ENCODE data around the gene RFPL3. TPM values are rescaled to one million over a fixed set of nuclear protein-coding genes. Genes with fewer than 3 reads are reported as not detected.
"Not testable (repeated sequence)": the region's sequence is repeated elsewhere in the genome, so short reads cannot be mapped to it uniquely, and the experiment has no call there.

RFPL3 gene
- polyA plus RNA-seq, 1 donor = 0.04 TPM

DNA sequence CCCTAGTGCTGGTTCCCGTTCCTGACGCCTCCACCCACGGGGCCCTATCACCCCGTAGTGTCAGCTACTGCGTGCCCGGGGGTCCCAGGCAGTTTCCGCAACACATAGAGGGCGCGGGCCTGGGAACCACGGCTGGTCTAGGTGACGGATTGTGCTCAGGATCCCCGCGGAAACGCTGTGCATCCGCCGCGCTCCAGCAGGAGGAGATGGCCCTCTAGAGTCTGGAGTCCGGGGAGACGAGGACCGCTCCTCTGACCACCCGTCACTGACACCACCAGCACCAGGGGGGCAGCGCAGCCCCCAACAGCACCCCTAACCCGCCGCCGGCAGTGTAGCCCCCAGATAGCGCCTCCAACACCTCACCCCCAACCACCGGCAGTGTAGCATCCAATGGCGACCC lies 4.4 kb upstream of the RFPL3 start:
- H3K27ac ChIP-seq (ENCODE audit: low read length) = no peak overlapping the region
- no peak for DNase-seq
- H3K4me3 ChIP-seq (ENCODE audit: low read length) = no peak overlapping the region
- no peaks in the 10 kb centered on the region for H3K4me1 ChIP-seq (ENCODE audit: control insufficient read depth, insufficient read depth, low read length)
- no peaks in the 10 kb centered on the region for H3K27me3 ChIP-seq (ENCODE audit: control insufficient read depth, insufficient read depth, low read length)
- H3K36me3 ChIP-seq (ENCODE audit: control insufficient read depth, insufficient read depth, low read length) = no peaks in the 10 kb centered on the region
- peaks cover 3% of the 10 kb centered on the region for H3K9me3 ChIP-seq (ENCODE audit: control insufficient read depth, low read depth, low read length)
- WGBS (ENCODE audit: insufficient coverage, low lambda C conversion rate) = no CpG with 5 or more reads among the region's 28 CpGs

DNA sequence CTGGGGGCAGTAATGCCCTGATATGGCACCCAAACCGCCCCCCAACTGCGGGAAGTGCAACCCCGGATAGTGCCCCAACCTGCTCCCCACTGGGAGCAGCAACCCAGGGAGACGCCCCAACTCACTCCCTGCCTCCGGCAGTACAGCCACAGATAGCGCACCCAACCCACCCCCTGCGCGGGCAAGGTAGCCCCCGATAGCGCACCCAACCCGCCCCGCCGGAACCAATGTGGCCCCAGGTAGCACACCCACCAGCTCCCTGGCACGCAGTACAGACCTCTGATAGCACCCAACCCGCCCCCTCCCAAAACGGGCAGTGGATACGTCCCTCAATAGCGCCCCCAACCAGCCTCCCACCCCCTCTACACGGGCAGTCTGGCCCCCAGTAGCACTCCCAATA lies 3.8 kb upstream of the RFPL3 start:
- no peak overlapping the region for H3K4me3 ChIP-seq (ENCODE audit: low read length)
- no peaks in the 10 kb centered on the region for H3K4me1 ChIP-seq (ENCODE audit: control insufficient read depth, insufficient read depth, low read length)
- no peak for DNase-seq
- no peaks in the 10 kb centered on the region for H3K36me3 ChIP-seq (ENCODE audit: control insufficient read depth, insufficient read depth, low read length)
- H3K27ac ChIP-seq (ENCODE audit: low read length) = no peak overlapping the region
- no peaks in the 10 kb centered on the region for H3K27me3 ChIP-seq (ENCODE audit: control insufficient read depth, insufficient read depth, low read length)
- WGBS (ENCODE audit: insufficient coverage, low lambda C conversion rate) = no CpG with 5 or more reads among the region's 19 CpGs
- H3K9me3 ChIP-seq (ENCODE audit: control insufficient read depth, low read depth, low read length) = peaks cover 3% of the 10 kb centered on the region

DNA sequence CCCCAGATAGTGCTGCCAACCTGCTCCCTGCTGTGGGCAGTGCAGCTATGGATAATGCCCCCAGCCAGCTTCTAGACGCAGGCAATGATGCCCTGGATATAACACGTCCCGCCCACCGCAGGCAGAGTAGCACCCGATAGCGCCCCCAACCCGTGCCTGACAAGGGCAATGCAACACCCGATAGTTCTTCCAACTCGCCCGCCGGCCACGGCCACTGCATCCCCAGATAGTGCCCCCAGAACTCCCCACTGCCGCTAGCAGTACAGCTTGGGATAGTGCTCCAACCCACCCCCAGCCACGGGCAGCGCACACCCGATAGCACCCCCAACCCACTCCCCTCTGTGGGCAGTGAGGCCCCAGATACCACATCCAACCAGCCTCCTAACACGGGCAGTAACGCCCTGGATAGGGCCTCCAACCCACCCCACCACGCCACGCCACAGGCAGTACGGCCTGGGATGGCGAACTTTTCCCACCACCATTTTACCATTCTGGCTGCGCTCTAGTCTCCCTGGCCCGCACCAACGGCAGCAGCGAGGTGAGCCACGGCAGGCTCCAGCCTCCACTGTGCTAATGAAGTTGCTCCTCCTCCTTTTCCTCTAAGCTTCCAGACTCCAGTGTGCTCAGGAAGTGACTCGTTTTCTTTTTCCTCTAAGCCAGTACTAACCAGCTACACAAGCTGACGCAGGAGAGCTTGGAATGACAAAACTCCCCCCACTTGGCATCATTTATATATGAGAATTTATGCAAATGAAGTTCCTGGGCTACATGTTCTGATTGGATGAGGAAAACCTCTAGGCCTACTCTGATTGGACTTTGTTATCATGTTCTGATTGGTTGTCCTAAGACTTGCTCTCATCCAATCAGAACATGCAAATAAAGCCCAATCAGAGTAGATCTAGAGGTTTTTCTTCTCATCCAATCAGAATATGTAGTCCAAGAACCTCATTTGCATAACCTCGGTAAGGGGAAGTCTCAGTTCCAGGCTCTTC lies 3.0 kb upstream of the RFPL3 start:
- DNase-seq = no peak
- no peak overlapping the region for H3K4me3 ChIP-seq (ENCODE audit: low read length)
- no peaks in the 10 kb centered on the region for H3K4me1 ChIP-seq (ENCODE audit: control insufficient read depth, insufficient read depth, low read length)
- H3K27me3 ChIP-seq (ENCODE audit: control insufficient read depth, insufficient read depth, low read length) = no peaks in the 10 kb centered on the region
- no peak overlapping the region for H3K27ac ChIP-seq (ENCODE audit: low read length)
- peaks cover 3% of the 10 kb centered on the region for H3K9me3 ChIP-seq (ENCODE audit: control insufficient read depth, low read depth, low read length)
- no peaks in the 10 kb centered on the region for H3K36me3 ChIP-seq (ENCODE audit: control insufficient read depth, insufficient read depth, low read length)
- no CpG with 5 or more reads among the region's 30 CpGs for WGBS (ENCODE audit: insufficient coverage, low lambda C conversion rate)

DNA sequence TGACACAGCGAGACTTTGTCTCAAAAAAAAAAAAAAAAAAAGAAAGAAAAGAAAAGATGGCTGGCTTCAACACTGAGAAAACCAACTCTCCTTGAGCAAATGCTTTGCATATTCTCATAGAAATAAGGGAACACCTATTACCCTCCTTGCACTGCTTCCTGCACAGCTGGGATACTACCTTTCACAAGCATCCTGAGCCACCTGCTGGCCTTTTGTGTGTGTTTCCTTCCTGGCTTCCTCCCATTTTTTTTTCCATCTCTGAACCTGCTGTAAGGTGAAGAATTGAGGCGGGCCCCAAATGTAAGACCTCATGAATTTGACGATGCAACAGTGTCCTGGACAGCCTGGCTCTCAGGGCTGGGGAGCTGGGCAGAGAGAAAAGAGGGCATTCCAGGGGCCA lies 1.9 kb upstream of the RFPL3 start:
- 80% methylated on average over 1 of the region's 3 CpGs for WGBS (ENCODE audit: insufficient coverage, low lambda C conversion rate)
- H3K27ac ChIP-seq (ENCODE audit: low read length) = no peak overlapping the region
- peaks cover 3% of the 10 kb centered on the region for H3K9me3 ChIP-seq (ENCODE audit: control insufficient read depth, low read depth, low read length)
- DNase-seq = no peak
- H3K27me3 ChIP-seq (ENCODE audit: control insufficient read depth, insufficient read depth, low read length) = no peaks in the 10 kb centered on the region
- no peaks in the 10 kb centered on the region for H3K36me3 ChIP-seq (ENCODE audit: control insufficient read depth, insufficient read depth, low read length)
- no peaks in the 10 kb centered on the region for H3K4me1 ChIP-seq (ENCODE audit: control insufficient read depth, insufficient read depth, low read length)
- H3K4me3 ChIP-seq (ENCODE audit: low read length) = no peak overlapping the region

DNA sequence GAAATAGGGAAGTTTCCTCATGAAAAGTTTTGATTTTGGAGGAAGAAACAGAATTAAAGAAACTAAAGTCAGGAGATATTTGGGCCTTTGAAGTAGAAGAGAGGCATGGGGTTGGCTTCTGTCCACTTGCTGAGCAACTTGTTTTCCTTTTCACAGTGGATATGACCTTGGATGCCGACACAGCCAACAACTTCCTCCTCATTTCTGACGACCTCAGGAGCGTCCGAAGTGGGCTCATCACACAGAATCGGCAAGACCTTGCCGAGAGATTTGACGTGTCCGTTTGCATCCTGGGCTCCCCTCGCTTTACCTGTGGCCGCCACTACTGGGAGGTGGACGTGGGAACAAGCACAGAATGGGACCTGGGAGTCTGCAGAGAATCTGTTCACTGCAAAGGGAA lies 2.4 kb downstream of the RFPL3 start:
- H3K36me3 ChIP-seq (ENCODE audit: control insufficient read depth, insufficient read depth, low read length); H3K27me3 ChIP-seq (ENCODE audit: control insufficient read depth, insufficient read depth, low read length); DNase-seq; H3K27ac ChIP-seq (ENCODE audit: low read length); H3K9me3 ChIP-seq (ENCODE audit: control insufficient read depth, low read depth, low read length); H3K4me3 ChIP-seq (ENCODE audit: low read length); H3K4me1 ChIP-seq (ENCODE audit: control insufficient read depth, insufficient read depth, low read length): not testable (repeated sequence)
- WGBS (ENCODE audit: insufficient coverage, low lambda C conversion rate) = no CpG with 5 or more reads among the region's 11 CpGs

DNA sequence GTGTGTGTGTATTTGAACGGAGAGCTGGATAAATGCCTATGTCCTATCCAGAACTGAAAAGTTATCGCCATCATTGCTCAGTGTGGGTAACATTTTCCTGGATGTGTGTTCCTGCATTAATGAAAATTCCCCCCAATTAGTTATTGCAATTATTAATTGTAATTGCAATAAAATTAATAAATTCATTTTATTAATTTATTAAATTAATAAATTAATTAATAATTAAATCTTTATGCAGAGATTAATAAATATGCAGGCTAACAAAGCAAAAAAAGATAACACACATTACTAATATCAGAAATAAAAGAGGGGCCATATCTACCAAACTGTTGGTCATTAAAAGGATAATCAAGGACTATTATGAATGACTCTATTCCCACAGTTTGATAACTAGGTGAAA lies 3.6 kb downstream of the RFPL3 start:
- Histone ChIP-seq H3K27me3 (ENCODE audit: control insufficient read depth, insufficient read depth, low read length) (no peaks in the 10 kb centered on the region), H3K27ac (ENCODE audit: low read length) (no peak overlapping the region), H3K4me3 (ENCODE audit: low read length) (no peak overlapping the region), H3K9me3 (ENCODE audit: control insufficient read depth, low read depth, low read length) (no peaks in the 10 kb centered on the region), H3K36me3 (ENCODE audit: control insufficient read depth, insufficient read depth, low read length) (no peaks in the 10 kb centered on the region), H3K4me1 (ENCODE audit: control insufficient read depth, insufficient read depth, low read length) (no peaks in the 10 kb centered on the region)
- WGBS (ENCODE audit: insufficient coverage, low lambda C conversion rate) = no CpG with 5 or more reads among the region's 2 CpGs
- no peak for DNase-seq

DNA sequence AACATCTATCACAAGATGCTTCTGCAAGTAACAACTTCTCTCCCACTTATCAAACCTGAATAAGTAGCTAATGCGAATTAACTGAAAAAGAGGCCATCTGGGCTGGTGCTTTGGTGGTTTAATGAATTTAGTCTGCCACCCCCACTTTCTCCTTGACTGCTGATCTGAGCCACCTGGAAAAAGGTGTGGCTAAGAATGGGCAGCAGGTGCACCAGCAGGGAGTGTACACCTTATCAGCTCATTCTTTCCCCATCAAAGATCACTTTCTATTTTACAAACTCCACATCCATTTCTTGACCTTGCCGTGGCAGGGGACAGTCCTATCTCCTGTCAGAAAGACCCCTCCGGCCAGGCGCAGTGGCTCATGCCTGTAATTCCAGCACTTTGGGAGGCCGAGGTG lies 6.5 kb downstream of the RFPL3 start:
- Histone ChIP-seq H3K36me3 (ENCODE audit: control insufficient read depth, insufficient read depth, low read length) (no peaks in the 10 kb centered on the region), H3K4me3 (ENCODE audit: low read length) (no peak overlapping the region), H3K27me3 (ENCODE audit: control insufficient read depth, insufficient read depth, low read length) (no peaks in the 10 kb centered on the region), H3K9me3 (ENCODE audit: control insufficient read depth, low read depth, low read length) (no peaks in the 10 kb centered on the region), H3K27ac (ENCODE audit: low read length) (no peak overlapping the region), H3K4me1 (ENCODE audit: control insufficient read depth, insufficient read depth, low read length) (no peaks in the 10 kb centered on the region)
- no CpG with 5 or more reads among the region's 5 CpGs for WGBS (ENCODE audit: insufficient coverage, low lambda C conversion rate)
- DNase-seq = peak in 1 of 2 donors; percentile 24

DNA sequence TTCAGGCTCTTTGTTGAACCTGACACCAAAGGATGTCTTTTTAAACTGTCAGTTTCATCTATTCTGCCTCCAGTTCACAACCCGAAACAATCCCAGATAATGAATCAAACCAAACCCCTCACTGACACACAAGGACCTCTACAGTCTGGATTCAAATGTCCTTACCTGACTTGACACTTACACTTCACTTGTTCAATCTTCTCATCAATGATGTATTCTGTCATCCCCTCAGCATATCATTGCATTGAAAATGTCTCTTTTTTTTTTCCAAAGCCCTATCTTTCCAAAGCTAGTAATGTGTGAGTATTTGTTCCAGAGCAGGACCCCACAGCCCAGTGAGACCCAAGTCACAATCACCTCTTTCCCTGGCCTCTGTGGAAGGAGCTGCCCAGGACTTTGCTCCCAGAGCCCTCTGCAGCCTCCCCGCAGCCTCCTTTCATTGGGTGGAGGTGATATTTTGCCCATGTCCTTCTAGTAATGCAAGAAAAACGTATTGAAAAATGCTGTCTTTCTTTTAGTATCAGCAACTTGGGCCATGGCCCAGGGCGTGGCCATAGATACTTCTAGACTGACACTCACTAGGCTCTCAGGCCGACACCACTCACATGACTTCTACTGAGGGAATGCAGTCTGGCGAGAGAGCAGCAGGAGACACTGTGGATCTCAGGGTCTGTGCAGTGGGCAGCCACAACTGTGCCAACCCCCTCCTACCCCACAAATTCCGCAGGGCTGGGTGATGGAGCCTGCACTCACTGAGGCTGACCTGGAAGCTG lies 18.2 kb downstream of the RFPL3 start:
- Histone ChIP-seq H3K27ac (ENCODE audit: low read length) (no peak overlapping the region), H3K9me3 (ENCODE audit: control insufficient read depth, low read depth, low read length) (no peaks in the 10 kb centered on the region), H3K4me3 (ENCODE audit: low read length) (no peak overlapping the region), H3K36me3 (ENCODE audit: control insufficient read depth, insufficient read depth, low read length) (no peaks in the 10 kb centered on the region), H3K4me1 (ENCODE audit: control insufficient read depth, insufficient read depth, low read length) (no peaks in the 10 kb centered on the region), H3K27me3 (ENCODE audit: control insufficient read depth, insufficient read depth, low read length) (no peaks in the 10 kb centered on the region)
- DNase-seq = peak in 1 of 2 donors; percentile 19
- WGBS (ENCODE audit: insufficient coverage, low lambda C conversion rate) = no CpG with 5 or more reads among the region's 7 CpGs

DNA sequence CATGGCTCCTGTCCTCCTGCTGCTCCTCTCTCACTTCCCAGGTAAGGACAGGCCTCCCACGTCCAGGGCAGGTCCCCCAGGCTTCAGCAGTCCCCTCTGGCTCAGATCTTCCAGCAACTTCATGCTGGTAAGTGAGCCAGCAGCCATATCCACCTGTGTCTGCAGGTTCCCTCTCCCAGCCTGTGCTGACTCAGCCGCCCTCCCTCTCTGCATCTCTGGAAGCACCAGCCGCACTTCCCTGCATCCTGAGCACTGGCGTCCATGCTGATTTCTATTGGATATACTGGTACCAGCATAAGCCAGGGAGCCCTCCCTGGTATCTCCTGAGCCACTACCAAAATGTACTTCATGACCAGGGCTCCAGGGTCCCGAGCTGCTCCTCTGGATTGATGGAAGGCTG lies 19.0 kb downstream of the RFPL3 start:
- no peaks in the 10 kb centered on the region for H3K9me3 ChIP-seq (ENCODE audit: control insufficient read depth, low read depth, low read length)
- no peak overlapping the region for H3K4me3 ChIP-seq (ENCODE audit: low read length)
- no peaks in the 10 kb centered on the region for H3K4me1 ChIP-seq (ENCODE audit: control insufficient read depth, insufficient read depth, low read length)
- no CpG with 5 or more reads among the region's 5 CpGs for WGBS (ENCODE audit: insufficient coverage, low lambda C conversion rate)
- no peak overlapping the region for H3K27ac ChIP-seq (ENCODE audit: low read length)
- no peaks in the 10 kb centered on the region for H3K36me3 ChIP-seq (ENCODE audit: control insufficient read depth, insufficient read depth, low read length)
- H3K27me3 ChIP-seq (ENCODE audit: control insufficient read depth, insufficient read depth, low read length) = no peaks in the 10 kb centered on the region
- DNase-seq = no peak

DNA sequence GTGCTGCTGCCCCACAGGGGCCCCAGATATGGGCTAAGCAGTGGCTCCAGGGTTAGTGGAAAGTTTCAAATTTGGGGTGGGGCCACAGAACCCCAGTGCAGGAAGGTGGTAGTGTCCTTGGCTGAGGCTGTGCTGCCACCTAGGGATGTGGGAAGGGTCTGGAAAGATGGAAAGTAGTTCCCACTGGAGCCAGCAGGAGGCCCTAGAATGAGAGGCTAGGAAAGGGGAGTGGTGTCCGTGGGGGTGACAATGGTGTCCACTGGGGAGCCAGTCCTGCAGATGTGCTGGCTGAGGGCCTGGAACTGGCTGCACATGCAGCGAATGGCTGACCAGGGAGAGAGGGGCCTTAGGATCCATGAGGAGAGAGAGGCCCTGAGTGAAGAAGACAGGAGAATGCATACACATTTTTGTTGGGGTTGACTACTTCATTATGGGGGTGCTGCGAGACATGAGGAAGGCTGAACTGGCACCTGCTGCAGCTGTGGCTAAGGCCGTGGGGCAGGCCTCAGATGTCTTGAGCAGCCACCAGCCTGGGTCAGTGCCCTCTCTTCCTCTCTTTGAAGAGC lies 21.1 kb downstream of the RFPL3 start:
- DNase-seq = peak; percentile 14
- H3K9me3 ChIP-seq (ENCODE audit: control insufficient read depth, low read depth, low read length) = no peaks in the 10 kb centered on the region
- H3K4me3 ChIP-seq (ENCODE audit: low read length) = no peak overlapping the region
- H3K36me3 ChIP-seq (ENCODE audit: control insufficient read depth, insufficient read depth, low read length) = no peaks in the 10 kb centered on the region
- no peak overlapping the region for H3K27ac ChIP-seq (ENCODE audit: low read length)
- no peaks in the 10 kb centered on the region for H3K4me1 ChIP-seq (ENCODE audit: control insufficient read depth, insufficient read depth, low read length)
- WGBS (ENCODE audit: insufficient coverage, low lambda C conversion rate) = no CpG with 5 or more reads among the region's 4 CpGs
- H3K27me3 ChIP-seq (ENCODE audit: control insufficient read depth, insufficient read depth, low read length) = no peaks in the 10 kb centered on the region

Measured in large intestine (tissue), 3 donors.